Mesendoderm (in vitro differentiated cells): ENCODE measurements around the gene CABS1.

Experiments
- DNase-seq: peaks from one replicate; pipeline ENCODE4 v3.0.0; 2013
- H2AK5ac ChIP-seq: 2 replicates; pipeline ENCODE4 v1.6.1; 2013; ENCODE audit warnings: low read length, inconsistent platforms
- H2BK120ac ChIP-seq: 2 replicates; pipeline ENCODE4 v1.6.1; 2013; ENCODE audit warnings: low read depth, mild to moderate bottlenecking, low read length, moderate library complexity, mixed read lengths
- H2BK15ac ChIP-seq: replicated peaks from 2 replicates; pipeline ENCODE4 v1.6.1; 2013; ENCODE audit warnings: low read depth, mild to moderate bottlenecking, moderate library complexity
- H2BK5ac ChIP-seq: 2 replicates; pipeline ENCODE4 v1.6.1; 2013; ENCODE audit warnings: low read length, inconsistent platforms
- H3K18ac ChIP-seq: 2 replicates; pipeline ENCODE4 v1.6.1; 2013; ENCODE audit warnings: mild to moderate bottlenecking, low read length, mixed read lengths
- H3K23ac ChIP-seq: one replicate; pipeline ENCODE4 v1.6.1; 2013; ENCODE audit warnings: low read length
- H3K27ac ChIP-seq: 2 replicates; pipeline ENCODE4 v1.5.1; 2013; ENCODE audit warnings: low read depth, mild to moderate bottlenecking, inconsistent platforms, low read length, moderate library complexity
- H3K27me3 ChIP-seq: 2 replicates; pipeline ENCODE4 v1.6.1; 2013; ENCODE audit warnings: low read length, control low read depth, mild to moderate bottlenecking, inconsistent platforms; ENCODE audit not compliant: insufficient read depth, poor library complexity
- H3K36me3 ChIP-seq: 2 replicates; pipeline ENCODE4 v1.6.1; 2013; ENCODE audit warnings: low read length, inconsistent platforms; ENCODE audit not compliant: control insufficient read depth, insufficient read depth
- H3K4ac ChIP-seq: one replicate; pipeline ENCODE4 v1.6.1; 2013; ENCODE audit warnings: low read depth, mild to moderate bottlenecking, low read length, moderate library complexity
- H3K4me1 ChIP-seq: 2 replicates; pipeline ENCODE4 v1.6.1; 2013; ENCODE audit warnings: low read depth, low read length, inconsistent platforms; ENCODE audit not compliant: control insufficient read depth
- H3K4me2 ChIP-seq: 2 replicates; pipeline ENCODE4 v1.6.1; 2013; ENCODE audit warnings: low read length
- H3K4me3 ChIP-seq: 2 replicates; pipeline ENCODE4 v1.5.1; 2013; ENCODE audit warnings: mild to moderate bottlenecking, low read length
- H3K56ac ChIP-seq: one replicate; pipeline ENCODE4 v1.6.1; 2013; ENCODE audit warnings: low read length
- H3K79me1 ChIP-seq: 2 replicates; pipeline ENCODE4 v1.6.1; 2013; ENCODE audit warnings: low read length, inconsistent platforms
- H3K79me2 ChIP-seq: 2 replicates; pipeline ENCODE4 v1.6.1; 2013; ENCODE audit warnings: mild to moderate bottlenecking, low read length; ENCODE audit not compliant: control insufficient read depth, insufficient read depth
- H3K9ac ChIP-seq: 2 replicates; pipeline ENCODE4 v1.6.1; 2013; ENCODE audit warnings: low read length, inconsistent platforms
- H4K5ac ChIP-seq: one replicate; pipeline ENCODE4 v1.6.1; 2013; ENCODE audit warnings: low read length
- H4K8ac ChIP-seq: one replicate; pipeline ENCODE4 v1.6.1; 2013; ENCODE audit warnings: low read depth, mild to moderate bottlenecking, control low read depth, low read length, moderate library complexity
- WGBS: extraction: QIAGEN DNeasy Blood & Tissue Kit; methylation state at CpG from one replicate; pipeline ENCODE4 v1.1.7; 2013; ENCODE audit warnings: low lambda C conversion rate, missing lambda C conversion rate; ENCODE audit not compliant: insufficient coverage; ENCODE audit errors: extremely low coverage; 5-methylcytosine and 5-hydroxymethylcytosine counted together

The CABS1 gene

DNA sequence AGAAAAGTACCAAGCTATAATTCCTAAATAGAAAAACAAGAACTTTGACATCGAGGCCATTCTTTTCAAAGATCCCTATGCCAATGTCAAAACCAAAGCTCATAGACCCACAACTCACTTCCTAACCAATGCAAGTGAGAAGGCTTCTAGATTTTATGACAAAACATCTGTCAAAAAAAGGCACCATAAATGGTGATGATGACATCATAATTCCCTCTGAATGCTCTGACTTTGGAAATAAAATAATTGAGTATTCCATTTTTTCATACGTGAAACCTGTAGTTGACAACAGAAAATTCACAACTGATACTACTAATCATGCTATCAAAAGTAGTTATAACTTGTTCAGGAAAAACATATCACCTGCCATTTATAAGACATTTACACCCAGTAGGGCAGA, 8.7 kb upstream of the CABS1 start:
- WGBS, result no CpG with 5 or more reads among the region's 2 CpGs
- Histone ChIP-seq H3K9ac (no peak overlapping the region), H3K4me1 (no peaks in the 10 kb centered on the region), H3K23ac (no peak overlapping the region), H3K79me2 (no peaks in the 10 kb centered on the region), H3K79me1 (no peaks in the 10 kb centered on the region), H3K27me3 (no peaks in the 10 kb centered on the region), H3K4me3 (no peak overlapping the region), H3K56ac (no peak overlapping the region), H4K8ac (no peak overlapping the region), H2AK5ac (no peak overlapping the region), H4K5ac (no peak overlapping the region), H3K36me3 (no peaks in the 10 kb centered on the region), H2BK5ac (no peak overlapping the region), H3K27ac (no peak overlapping the region), H2BK120ac (no peak overlapping the region), H2BK15ac (no peak overlapping the region), H3K18ac (no peak overlapping the region), H3K4ac (no peak overlapping the region), H3K4me2 (no peak overlapping the region)
- no peak for DNase-seq

DNA sequence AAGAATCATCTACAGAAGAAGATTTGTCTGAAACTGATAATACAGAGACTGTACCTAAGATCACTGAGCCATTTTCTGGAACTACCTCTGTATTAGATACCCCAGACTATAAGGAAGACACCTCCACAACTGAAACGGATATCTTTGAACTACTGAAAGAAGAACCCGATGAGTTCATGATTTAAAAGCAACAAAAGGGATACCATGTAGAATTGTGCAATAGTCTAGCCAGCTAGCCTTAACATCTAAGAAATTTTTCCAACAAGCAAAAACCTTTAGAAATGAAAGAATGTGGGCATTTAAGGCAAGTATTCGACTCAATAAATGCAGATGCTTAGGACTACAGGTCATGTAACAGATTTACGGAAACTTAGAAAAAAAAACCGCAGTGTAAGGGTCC, 1.3 kb downstream of the CABS1 start:
- Histone ChIP-seq H2AK5ac (no peak overlapping the region), H3K27ac (no peak overlapping the region), H2BK120ac (no peak overlapping the region), H3K18ac (no peak overlapping the region), H3K4me1 (no peaks in the 10 kb centered on the region), H4K5ac (no peak overlapping the region), H4K8ac (no peak overlapping the region), H3K56ac (no peak overlapping the region), H3K9ac (no peak overlapping the region), H3K4me3 (no peak overlapping the region), H3K4me2 (no peak overlapping the region), H3K23ac (no peak overlapping the region), H2BK5ac (no peak overlapping the region), H3K36me3 (no peaks in the 10 kb centered on the region), H3K4ac (no peak overlapping the region), H3K79me2 (no peaks in the 10 kb centered on the region), H3K27me3 (no peaks in the 10 kb centered on the region), H2BK15ac (no peak overlapping the region), H3K79me1 (no peaks in the 10 kb centered on the region)
- WGBS, result no CpG with 5 or more reads among the region's 5 CpGs
- DNase-seq, result no peak

DNA sequence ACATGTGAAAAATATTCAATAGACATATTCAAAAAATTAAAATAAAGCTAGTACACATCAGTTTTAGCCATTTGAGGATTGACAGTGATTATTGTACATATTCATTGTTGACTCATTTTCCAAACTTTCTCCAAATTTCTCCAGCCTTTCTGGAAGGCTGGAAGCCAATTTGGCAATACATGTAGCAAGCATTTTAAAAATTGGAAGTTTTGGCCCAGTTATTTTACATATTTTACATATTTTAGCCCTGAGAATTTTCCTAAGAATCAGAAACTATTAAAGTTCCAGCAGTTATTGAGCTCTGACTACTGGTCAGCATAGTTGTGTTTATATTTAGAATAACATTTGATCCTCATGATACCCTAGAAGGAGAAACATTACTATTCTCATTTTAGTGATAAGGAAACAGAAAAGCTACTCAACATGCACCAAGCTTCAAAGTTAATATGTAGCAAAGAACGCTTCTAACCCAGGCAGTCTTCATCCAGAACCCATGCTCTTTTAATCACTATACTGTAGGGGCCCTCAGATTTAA, 3.2 kb downstream of the CABS1 start:
- no CpG with 5 or more reads among the region's 1 CpG for WGBS
- H3K23ac ChIP-seq, result no peak overlapping the region
- H3K27me3 ChIP-seq, result no peaks in the 10 kb centered on the region
- H3K56ac ChIP-seq, result no peak overlapping the region
- no peaks in the 10 kb centered on the region for H3K79me2 ChIP-seq
- no peak overlapping the region for H3K4me3 ChIP-seq
- no peaks in the 10 kb centered on the region for H3K79me1 ChIP-seq
- H3K4me2 ChIP-seq, result no peak overlapping the region
- H3K9ac ChIP-seq, result no peak overlapping the region
- H2AK5ac ChIP-seq, result no peak overlapping the region
- no peak overlapping the region for H2BK5ac ChIP-seq
- H3K36me3 ChIP-seq, result no peaks in the 10 kb centered on the region
- H4K8ac ChIP-seq, result no peak overlapping the region
- H3K4ac ChIP-seq, result no peak overlapping the region
- no peak overlapping the region for H4K5ac ChIP-seq
- DNase-seq, result no peak
- H2BK120ac ChIP-seq, result no peak overlapping the region
- no peak overlapping the region for H2BK15ac ChIP-seq
- no peak overlapping the region for H3K18ac ChIP-seq
- no peaks in the 10 kb centered on the region for H3K4me1 ChIP-seq
- H3K27ac ChIP-seq, result no peak overlapping the region

DNA sequence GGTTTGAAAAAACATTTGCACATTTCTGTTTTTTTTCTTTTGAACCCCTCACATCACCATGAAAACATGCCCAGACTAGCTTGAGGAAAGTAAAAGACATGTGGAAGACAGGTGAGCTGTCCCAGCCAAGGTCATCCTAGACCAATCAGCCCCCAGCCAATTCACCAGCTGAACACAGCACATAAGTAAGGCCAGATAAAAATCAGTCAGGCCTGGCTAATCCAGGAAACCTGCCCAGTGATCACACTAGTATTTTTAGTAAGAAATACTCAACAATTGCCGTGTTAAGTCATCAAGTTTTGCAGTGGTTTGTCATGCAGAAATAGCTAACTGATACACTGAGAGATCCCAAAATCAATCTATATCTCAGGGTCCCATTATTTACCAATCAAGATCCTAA, 21.4 kb downstream of the CABS1 start:
- DNase-seq, result no peak
- Histone ChIP-seq H4K8ac (no peak overlapping the region), H3K56ac (no peak overlapping the region)

DNA sequence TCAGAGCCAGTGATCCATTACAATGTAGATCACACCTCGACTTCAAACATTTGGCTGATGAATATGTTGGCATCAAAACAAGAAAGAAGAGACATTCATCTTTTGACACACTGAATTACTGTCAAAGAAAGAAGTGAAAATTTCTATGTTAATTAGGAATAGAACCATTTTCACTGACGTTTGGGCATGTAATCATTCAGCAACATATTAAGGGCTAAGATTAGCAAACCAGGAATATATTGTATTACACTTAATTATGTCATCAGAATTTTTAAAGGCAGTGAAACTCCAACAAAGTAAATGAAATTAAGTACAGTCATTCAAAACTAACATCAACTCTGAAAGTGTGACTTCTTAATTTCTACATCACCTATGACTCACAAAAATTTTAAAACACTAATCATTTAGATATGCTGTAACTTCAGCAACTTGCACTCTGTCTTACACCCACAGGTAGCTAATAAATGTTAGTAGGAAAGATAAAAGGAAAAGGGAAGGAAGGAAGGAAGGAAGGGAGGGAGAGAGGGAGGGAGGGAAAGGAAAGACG, 24.4 kb downstream of the CABS1 start:
- no peak overlapping the region for H3K9ac ChIP-seq
- H3K36me3 ChIP-seq, result no peaks in the 10 kb centered on the region
- no peak overlapping the region for H2BK15ac ChIP-seq
- H3K23ac ChIP-seq, result no peak overlapping the region
- WGBS, result no CpG with 5 or more reads among the region's 3 CpGs
- H4K5ac ChIP-seq, result no peak overlapping the region
- no peak for DNase-seq
- no peaks in the 10 kb centered on the region for H3K4me1 ChIP-seq
- no peak overlapping the region for H3K56ac ChIP-seq
- no peak overlapping the region for H3K4ac ChIP-seq
- no peaks in the 10 kb centered on the region for H3K79me1 ChIP-seq
- H3K27me3 ChIP-seq, result no peaks in the 10 kb centered on the region
- H4K8ac ChIP-seq, result no peak overlapping the region
- H2BK120ac ChIP-seq, result no peak overlapping the region
- H3K4me3 ChIP-seq, result no peak overlapping the region
- no peak overlapping the region for H3K4me2 ChIP-seq
- no peaks in the 10 kb centered on the region for H3K79me2 ChIP-seq
- no peak overlapping the region for H2BK5ac ChIP-seq
- no peak overlapping the region for H3K18ac ChIP-seq
- no peak overlapping the region for H3K27ac ChIP-seq
- H2AK5ac ChIP-seq, result no peak overlapping the region

More for the DNA sequence above, 21.4 kb downstream of the CABS1 start:
- no peak overlapping the region for H2AK5ac ChIP-seq
- H3K4ac ChIP-seq, result no peak overlapping the region
- H3K79me1 ChIP-seq, result no peaks in the 10 kb centered on the region
- no peaks in the 10 kb centered on the region for H3K79me2 ChIP-seq
- no CpG with 5 or more reads among the region's 1 CpG for WGBS
- H2BK15ac ChIP-seq, result no peak overlapping the region
- H3K27ac ChIP-seq, result no peak overlapping the region
- H3K4me1 ChIP-seq, result no peaks in the 10 kb centered on the region
- H3K23ac ChIP-seq, result no peak overlapping the region
- no peaks in the 10 kb centered on the region for H3K36me3 ChIP-seq
- no peak overlapping the region for H3K9ac ChIP-seq
- H2BK120ac ChIP-seq, result no peak overlapping the region
- no peak overlapping the region for H3K18ac ChIP-seq
- H2BK5ac ChIP-seq, result no peak overlapping the region
- no peak overlapping the region for H3K4me3 ChIP-seq
- H4K5ac ChIP-seq, result no peak overlapping the region
- no peaks in the 10 kb centered on the region for H3K27me3 ChIP-seq
- H3K4me2 ChIP-seq, result no peak overlapping the region

DNA sequence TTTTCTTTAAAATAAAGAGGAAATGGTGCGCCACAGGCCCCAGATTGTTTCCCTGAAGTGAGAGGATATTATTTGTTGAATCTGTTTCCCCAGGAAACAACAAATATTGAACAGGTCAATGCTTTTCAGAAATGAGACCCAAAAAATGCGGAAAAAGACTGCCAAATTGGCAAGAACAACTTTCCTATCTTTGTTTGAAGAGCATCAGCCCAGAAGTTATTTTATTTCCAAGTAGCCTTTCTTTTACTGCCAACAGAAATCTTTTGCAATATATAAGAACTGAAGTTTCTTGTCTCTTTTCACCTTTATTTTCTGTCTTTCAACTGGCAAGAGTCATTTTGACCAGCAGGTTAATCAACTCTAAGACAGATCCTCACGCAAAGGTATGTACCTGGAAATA, 25.7 kb downstream of the CABS1 start, which contains the start of gene SMR3A:
Gene SMR3A (plus strand): TSS at position 301 of the 400 bp plus-strand sequence. CDS start 1,356 bp downstream, outside the sequence.
- no peak within 1 kb of the TSS for H3K4me3 ChIP-seq
- H4K8ac ChIP-seq, result no peak within 1 kb of the TSS
- no peak within 1 kb of the TSS for H3K18ac ChIP-seq
- no peak within 1 kb of the TSS for H2BK5ac ChIP-seq
- no peak within 1 kb of the TSS for H3K56ac ChIP-seq
- no peaks in the 10 kb centered on the region for H3K36me3 ChIP-seq
- no peak within 1 kb of the TSS for H3K23ac ChIP-seq
- WGBS, result no CpG with 5 or more reads among the region's 3 CpGs
- H2BK120ac ChIP-seq, result no peak within 1 kb of the TSS
- H3K27ac ChIP-seq, result no peak within 1 kb of the TSS
- no peak within 1 kb of the TSS for H3K4ac ChIP-seq
- no peak within 1 kb of the TSS for H3K4me2 ChIP-seq
- no peaks in the 10 kb centered on the region for H3K4me1 ChIP-seq
- no peaks in the 10 kb centered on the region for H3K27me3 ChIP-seq
- no peak within 1 kb of the TSS for H3K9ac ChIP-seq
- H4K5ac ChIP-seq, result no peak within 1 kb of the TSS
- no peaks in the 10 kb centered on the region for H3K79me1 ChIP-seq
- DNase-seq, result no peak
- H2BK15ac ChIP-seq, result no peak within 1 kb of the TSS
- H2AK5ac ChIP-seq, result no peak within 1 kb of the TSS
- no peaks in the 10 kb centered on the region for H3K79me2 ChIP-seq
